ENCODE results near the gene SOD2.

- no peak for TF ChIP-seq CTCF (IDR thresholded peaks at IDR 0.05; ENCODE audit: poor library complexity, severe bottlenecking)
- no peak for TF ChIP-seq POLR2AphosphoS5 (IDR thresholded peaks at IDR 0.05)
- no peak for TF ChIP-seq EZH2 (IDR thresholded peaks at IDR 0.05; ENCODE audit: borderline replicate concordance, insufficient read depth, low read length, poor library complexity, severe bottlenecking)
- TF ChIP-seq MXI1 (conservative IDR thresholded peaks at IDR 0.05; ENCODE audit: poor library complexity, severe bottlenecking) = no peak
- no peak for TF ChIP-seq REST (IDR thresholded peaks at IDR 0.05; ENCODE audit: borderline replicate concordance)
- no peak for TF ChIP-seq RAD21 (conservative IDR thresholded peaks at IDR 0.05)
- TF ChIP-seq SMC3 (conservative IDR thresholded peaks at IDR 0.05; ENCODE audit: poor library complexity) = no peak
These were observed 29.6 kb upstream of the SOD2 start for GRCh38 chr6:159722655-159723054.

All from neural cell (in vitro differentiated cells).